ENCODE results near the gene WNT5B. TPM values are rescaled to one million over a fixed set of nuclear protein-coding genes. Genes with fewer than 3 reads are reported as not detected.

WNT5B gene
- total RNA-seq, 4 donors from 2014 or later = 0.53 to 9.1 (median 0.94) TPM; not detected in 1

DNA sequence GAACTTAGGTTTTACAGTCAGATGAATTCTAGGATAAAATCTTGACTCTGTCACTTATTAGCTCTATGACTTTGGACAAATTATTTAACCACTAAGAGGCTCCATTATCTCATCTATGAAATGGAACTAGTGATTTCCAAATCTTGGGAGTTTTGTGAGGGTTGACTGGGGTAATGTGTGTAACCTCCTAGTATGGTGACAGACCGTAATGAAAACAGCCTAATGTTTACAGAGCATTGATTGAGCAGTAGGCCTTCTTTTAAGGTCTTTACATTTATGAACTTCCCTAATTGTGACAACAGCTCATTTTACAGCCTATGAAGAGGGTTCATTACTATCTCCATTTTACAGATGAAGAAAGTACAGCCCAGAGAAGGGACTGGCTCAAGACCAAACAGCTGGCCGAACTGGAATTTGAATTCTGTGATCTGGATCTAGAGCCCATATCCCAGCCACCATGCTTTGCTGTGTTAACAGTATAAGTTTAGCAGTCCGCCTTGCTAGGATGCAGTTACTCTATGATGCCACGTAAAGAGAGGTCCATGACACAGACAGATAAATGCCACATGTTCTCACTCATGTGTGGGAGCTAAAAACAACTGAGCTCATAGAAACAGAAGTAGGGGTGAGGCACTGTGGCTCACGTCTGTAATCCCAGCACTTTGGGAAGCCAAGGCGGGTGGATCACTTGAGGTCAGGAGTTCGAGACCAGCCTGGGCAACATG, 25.6 kb upstream of the WNT5B start:
- H3K27ac ChIP-seq = no peak overlapping the region
- no peak for DNase-seq
- H3K4me1 ChIP-seq = peaks cover 0 to 20% (median 0%) of the 10 kb centered on the region in 4 donors
- no peaks in the 10 kb centered on the region for H3K9me3 ChIP-seq
- no peak overlapping the region for H3K4me3 ChIP-seq
- H3K36me3 ChIP-seq = no peaks in the 10 kb centered on the region
- TF ChIP-seq CTCF (IDR thresholded peaks at IDR 0.05) = no peak
- TF ChIP-seq POLR2A (IDR thresholded peaks at IDR 0.05) = no peak
- H3K27me3 ChIP-seq = no peaks in the 10 kb centered on the region

GRCh38 chr12:1604464-1604863, 24.6 kb upstream of the WNT5B start:
- H3K27ac ChIP-seq = no peak overlapping the region
- TF ChIP-seq POLR2A (IDR thresholded peaks at IDR 0.05) (no peak), CTCF (IDR thresholded peaks at IDR 0.05) (no peak)
- H3K4me1 ChIP-seq = peaks cover 0 to 20% (median 0%) of the 10 kb centered on the region in 4 donors
- no peak for DNase-seq
- H3K4me3 ChIP-seq = no peak overlapping the region
- H3K27me3 ChIP-seq = no peaks in the 10 kb centered on the region
- H3K9me3 ChIP-seq = no peaks in the 10 kb centered on the region
- H3K36me3 ChIP-seq = no peaks in the 10 kb centered on the region

GRCh38 chr12:1605129-1606020, 23.7 kb upstream of the WNT5B start:
- H3K27ac ChIP-seq = peak overlapping the region; percentile 59 to 91 (median 80)
- H3K4me1 ChIP-seq = peaks cover 0 to 20% (median 0%) of the 10 kb centered on the region in 4 donors
- H3K4me3 ChIP-seq = peak overlapping the region; percentile 33 to 46 (median 36)
- TF ChIP-seq POLR2A (IDR thresholded peaks at IDR 0.05) (no peak), CTCF (IDR thresholded peaks at IDR 0.05) (peak; percentile 67 to 85 (median 80))
- peak; percentile 65 to 84 (median 79) for DNase-seq
- no peaks in the 10 kb centered on the region for H3K9me3 ChIP-seq
- H3K36me3 ChIP-seq = no peaks in the 10 kb centered on the region
- no peaks in the 10 kb centered on the region for H3K27me3 ChIP-seq

DNA sequence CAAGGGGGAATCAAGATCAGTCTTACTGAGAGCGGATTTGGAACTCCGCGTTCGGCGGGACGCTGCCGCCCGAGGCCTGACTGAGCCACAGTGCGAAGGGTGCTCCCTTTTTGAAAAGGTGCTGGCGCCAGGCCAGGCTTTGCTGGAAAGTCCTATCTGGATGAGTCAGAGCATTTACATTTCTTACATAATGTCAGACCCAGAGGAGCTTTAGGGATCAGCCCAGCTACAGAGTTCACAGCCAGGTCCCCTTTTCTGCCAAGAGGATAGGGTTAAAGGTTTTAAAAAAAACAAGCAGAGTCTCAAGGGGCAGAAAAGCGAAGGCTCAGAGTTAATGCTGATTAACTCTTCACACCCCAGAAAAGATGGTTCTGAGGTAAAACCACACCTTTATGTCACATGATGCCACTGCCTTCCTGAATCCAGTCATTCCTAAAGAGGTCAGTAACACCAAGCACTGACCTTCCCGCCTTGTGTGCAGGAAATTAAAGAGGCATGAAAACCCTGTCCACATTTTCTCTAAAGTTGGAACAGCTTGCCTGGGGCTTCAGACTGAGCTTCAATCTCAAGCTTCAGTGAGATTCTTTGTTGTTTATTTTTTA, 22.9 kb upstream of the WNT5B start:
- H3K27ac ChIP-seq = peak overlapping the region; percentile 59 to 91 (median 80)
- H3K4me3 ChIP-seq = peak overlapping the region; percentile 33 to 46 (median 36)
- no peaks in the 10 kb centered on the region for H3K27me3 ChIP-seq
- no peaks in the 10 kb centered on the region for H3K9me3 ChIP-seq
- TF ChIP-seq POLR2A (IDR thresholded peaks at IDR 0.05) (peak; percentile 39 to 42), CTCF (IDR thresholded peaks at IDR 0.05) (no peak)
- peaks cover 0 to 18% (median 0%) of the 10 kb centered on the region in 4 donors for H3K4me1 ChIP-seq
- peak; percentile 55 to 92 (median 87) for DNase-seq
- H3K36me3 ChIP-seq = no peaks in the 10 kb centered on the region

DNA sequence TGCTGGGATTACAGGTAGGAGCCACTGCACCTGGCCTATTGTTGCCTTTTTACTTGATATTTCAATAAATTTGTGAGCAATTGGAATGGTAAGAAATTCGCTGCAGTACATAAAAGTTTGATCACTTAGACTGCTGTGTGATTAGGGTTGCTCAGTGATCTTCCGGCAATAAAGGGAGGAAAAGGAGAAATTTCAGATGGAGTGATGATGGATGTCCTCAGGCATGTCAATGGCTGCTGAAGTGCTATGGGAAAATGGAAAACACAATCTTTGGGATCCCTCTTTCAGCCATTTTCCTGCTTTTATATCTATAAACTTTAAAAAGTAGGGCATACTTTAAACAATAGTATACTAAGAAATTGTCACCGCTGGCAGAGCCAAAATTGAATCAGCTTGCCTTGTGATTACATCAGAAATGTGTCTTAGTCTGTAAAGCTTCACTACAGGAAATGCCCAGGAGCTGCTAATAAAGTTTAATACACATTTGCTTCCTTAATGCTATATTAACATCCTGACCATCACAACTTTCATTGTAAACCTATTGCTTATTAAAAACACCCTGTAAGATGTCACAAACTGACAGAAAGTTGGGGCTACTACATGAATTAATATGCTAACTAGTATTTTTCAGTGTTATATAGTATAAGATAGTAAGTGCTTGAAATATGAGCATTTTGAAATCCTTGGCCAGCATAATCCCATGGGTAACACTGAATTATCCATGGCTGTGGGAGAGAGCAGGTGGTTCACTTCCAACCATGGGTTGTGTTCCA, 20.9 kb upstream of the WNT5B start:
- TF ChIP-seq CTCF (IDR thresholded peaks at IDR 0.05) (no peak), POLR2A (IDR thresholded peaks at IDR 0.05) (no peak)
- Histone ChIP-seq H3K4me3 (no peak overlapping the region), H3K4me1 (peaks cover 0 to 10% (median 0%) of the 10 kb centered on the region in 4 donors), H3K27me3 (no peaks in the 10 kb centered on the region), H3K36me3 (no peaks in the 10 kb centered on the region), H3K9me3 (no peaks in the 10 kb centered on the region), H3K27ac (no peak overlapping the region)
- no peak for DNase-seq

Measured in Peyer's patch (tissue), 4 donors.